ENCODE results near the gene CD1E. TPM values are rescaled to one million over a fixed set of nuclear protein-coding genes. Genes with fewer than 3 reads are reported as not detected.

CD1E gene
- polyA plus RNA-seq, 3 donors, result 3.1 to 6.3 (median 3.3) TPM

- H3K36me3 Mint-ChIP-seq, result no peaks in the 10 kb centered on the region
- no peak overlapping the region for H3K9ac ChIP-seq (ENCODE audit: insufficient read depth, low read length, poor library complexity, severe bottlenecking)
- TF ChIP-seq CTCF (IDR thresholded peaks at IDR 0.05), result no peak
- WGBS (ENCODE audit: insufficient coverage), result 33% methylated on average over 2 of the region's 2 CpGs
- no peak overlapping the region for H2AFZ ChIP-seq (ENCODE audit: insufficient read depth, low read depth, low read length, poor library complexity, severe bottlenecking)
- peaks cover 16 to 19% of the 10 kb centered on the region in 2 donors for H3K4me1 ChIP-seq (ENCODE audit: control insufficient read depth in 1 of 2, insufficient read depth in 2 of 2, low read length in 2 of 2)
- peak overlapping the region in 2 of 7 donors; percentile 46 to 65 for H3K27ac Mint-ChIP-seq
- H3K27me3 Mint-ChIP-seq (ENCODE audit: low read depth in 3 of 3), result peaks cover 7 to 22% (median 18%) of the 10 kb centered on the region in 3 donors
- no peaks in the 10 kb centered on the region for H3K9me3 ChIP-seq (replicated peaks in 1 of 2; ENCODE audit: control insufficient read depth in 1 of 2, insufficient read depth in 1 of 2, low read length in 2 of 2)
- peak overlapping the region in 1 of 2 donors; percentile 28 for H3K27ac ChIP-seq (ENCODE audit: low read depth in 1 of 2, low read length in 2 of 2)
- peak overlapping the region; percentile 10 to 44 for H3K4me3 Mint-ChIP-seq
- no peaks in the 10 kb centered on the region for H3K79me2 ChIP-seq (ENCODE audit: insufficient read depth, low read length)
- DNase-seq, result peak; percentile 41 to 53 (median 43)
- H3K36me3 ChIP-seq (replicated peaks in 1 of 2; ENCODE audit: control insufficient read depth in 1 of 2, insufficient read depth in 2 of 2, low read length in 2 of 2), result no peaks in the 10 kb centered on the region
- no peaks in the 10 kb centered on the region for H4K20me1 ChIP-seq (ENCODE audit: insufficient read depth, low read length)
- H3K9me3 Mint-ChIP-seq, result peaks cover 0 to 2% (median 0%) of the 10 kb centered on the region in 7 donors
- peaks cover 0 to 2% of the 10 kb centered on the region in 2 donors for H3K27me3 ChIP-seq (ENCODE audit: control insufficient read depth in 2 of 2, insufficient read depth in 2 of 2, low read length in 2 of 2)
- peak overlapping the region in 1 of 3 experiments; percentile 45 for H3K4me3 ChIP-seq (replicated peaks in 1 of 3; ENCODE audit: low read depth in 2 of 3, low read length in 3 of 3)
- peak overlapping the region; percentile 33 for H3K4me2 ChIP-seq (replicated peaks; ENCODE audit: extremely low read depth, low read length, poor library complexity, severe bottlenecking)
- intact Hi-C loops (cut with micrococcal nuclease), result no loop called here
- H3K4me1 Mint-ChIP-seq, result peaks cover 18% of the 10 kb centered on the region
Observed at GRCh38 chr1:158354255-158354654, 561 bp downstream of the CD1E start.

GRCh38 chr1:158355773-158356285 is 2.1 kb downstream of the CD1E start:
- Histone ChIP-seq H3K4me3 (replicated peaks in 1 of 3; ENCODE audit: low read depth in 2 of 3, low read length in 3 of 3) (no peak overlapping the region), H3K9ac (ENCODE audit: insufficient read depth, low read length, poor library complexity, severe bottlenecking) (no peak overlapping the region), H3K4me2 (replicated peaks; ENCODE audit: extremely low read depth, low read length, poor library complexity, severe bottlenecking) (no peak overlapping the region), H4K20me1 (ENCODE audit: insufficient read depth, low read length) (no peaks in the 10 kb centered on the region), H3K79me2 (ENCODE audit: insufficient read depth, low read length) (no peaks in the 10 kb centered on the region), H3K9me3 (replicated peaks in 1 of 2; ENCODE audit: control insufficient read depth in 1 of 2, insufficient read depth in 1 of 2, low read length in 2 of 2) (no peaks in the 10 kb centered on the region), H3K4me1 (ENCODE audit: control insufficient read depth in 1 of 2, insufficient read depth in 2 of 2, low read length in 2 of 2) (peaks cover 16 to 19% of the 10 kb centered on the region in 2 donors), H3K36me3 (replicated peaks in 1 of 2; ENCODE audit: control insufficient read depth in 1 of 2, insufficient read depth in 2 of 2, low read length in 2 of 2) (no peaks in the 10 kb centered on the region), H2AFZ (ENCODE audit: insufficient read depth, low read depth, low read length, poor library complexity, severe bottlenecking) (no peak overlapping the region), H3K27me3 (ENCODE audit: control insufficient read depth in 2 of 2, insufficient read depth in 2 of 2, low read length in 2 of 2) (peaks cover 0 to 2% of the 10 kb centered on the region in 2 donors), H3K27ac (ENCODE audit: low read depth in 1 of 2, low read length in 2 of 2) (no peak overlapping the region)
- Mint-ChIP-seq H3K4me3 (peak overlapping the region in 1 of 2 donors; percentile 0), H3K9me3 (peaks cover 0 to 2% (median 0%) of the 10 kb centered on the region in 7 donors), H3K4me1 (peaks cover 21% of the 10 kb centered on the region), H3K27me3 (ENCODE audit: low read depth in 3 of 3) (peaks cover 7 to 22% (median 13%) of the 10 kb centered on the region in 3 donors), H3K27ac (peak overlapping the region in 1 of 7 donors; percentile 57), H3K36me3 (no peaks in the 10 kb centered on the region)
- no peak for TF ChIP-seq CTCF (IDR thresholded peaks at IDR 0.05)
- 98% methylated on average over 9 of the region's 10 CpGs for WGBS (ENCODE audit: insufficient coverage)
- DNase-seq, result no peak
- intact Hi-C loops (cut with micrococcal nuclease), result no loop called here

All from CD14-positive monocyte (primary cell).